IMR-90 (cell line): ENCODE results near the gene BTF3. TPM values are rescaled to one million over a fixed set of nuclear protein-coding genes. Genes with fewer than 3 reads are reported as not detected.

Experiments used
- ATAC-seq: fragments of 200-7000 bp; cut with Tn5 transposase; 2 replicates; pipeline ENCODE4 v1.9.1; 2020; ENCODE audit warnings: low read depth, mild to moderate bottlenecking, moderate library complexity
- BruUV-seq: library from RNA; stranded (reverse); fragments of 400-500 nt; replicated peaks from 2 replicates; lab custom pipeline; 2021; lab: Mats Ljungman, UMichigan
- CTCF ChIA-PET: fragments of 300-600 bp; formaldehyde crosslinking; extraction: SDS; loops from one replicate; lab custom pipeline; 2021; ENCODE audit warnings: antibody characterized with exemption; lab: Yijun Ruan, JAX
- POLR2A ChIA-PET: fragments of 300-600 bp; sonication (Branson Sonifier 250); formaldehyde crosslinking; loops from one replicate; lab custom pipeline; 2022; ENCODE audit warnings: antibody characterized with exemption; ENCODE audit not compliant: unreplicated experiment; lab: Charles Lee
- DNase-seq: peaks from one replicate; pipeline ENCODE4 v3.0.0; 2013
- H2AFZ ChIP-seq: replicated peaks from 2 replicates; pipeline ENCODE3; 2013; ENCODE audit warnings: low read length, mild to moderate bottlenecking; ENCODE audit not compliant: poor library complexity
- H2AK5ac ChIP-seq: 2 replicates; pipeline ENCODE4 v1.6.1; 2013; ENCODE audit warnings: low read depth, low read length, inconsistent platforms
- H2AK9ac ChIP-seq: replicated peaks from 2 replicates; pipeline ENCODE3; 2013; ENCODE audit warnings: mild to moderate bottlenecking, low read depth, low read length, moderate library complexity; ENCODE audit not compliant: poor library complexity
- H2BK120ac ChIP-seq: 2 replicates; pipeline ENCODE4 v1.6.1; 2013; ENCODE audit warnings: low read depth, low read length, inconsistent platforms
- H2BK15ac ChIP-seq: 3 replicates; pipeline ENCODE4 v1.6.1; 2013; ENCODE audit warnings: low read depth, low read length, inconsistent platforms
- H2BK20ac ChIP-seq: 2 replicates; pipeline ENCODE4 v1.6.1; 2013; ENCODE audit warnings: low read depth, mild to moderate bottlenecking, inconsistent platforms, low read length, moderate library complexity
- H2BK5ac ChIP-seq: 2 replicates; pipeline ENCODE4 v1.6.1; 2013; ENCODE audit warnings: mild to moderate bottlenecking, low read depth, low read length, inconsistent platforms; ENCODE audit not compliant: poor library complexity, severe bottlenecking
- H3K14ac ChIP-seq: replicated peaks from 2 replicates; pipeline ENCODE4 v1.6.1; 2013; ENCODE audit warnings: low read depth, low read length, inconsistent platforms
- H3K18ac ChIP-seq: 2 replicates; pipeline ENCODE4 v1.6.1; 2013; ENCODE audit warnings: low read depth, low read length, control low read depth
- H3K23ac ChIP-seq: 2 replicates; pipeline ENCODE4 v1.6.1; 2013; ENCODE audit warnings: low read depth, low read length, inconsistent platforms
- H3K27ac ChIP-seq: 2 replicates; pipeline ENCODE4 v1.5.1; 2013; ENCODE audit warnings: mild to moderate bottlenecking, control low read depth, low read length; ENCODE audit not compliant: insufficient read depth
- H3K27me3 ChIP-seq: 2 replicates; pipeline ENCODE4 v1.6.1; 2013; ENCODE audit warnings: low read length; ENCODE audit not compliant: control insufficient read depth, insufficient read depth
- H3K36me3 ChIP-seq: 2 replicates; pipeline ENCODE4 v1.6.1; 2013; ENCODE audit warnings: low read length, mixed read lengths; ENCODE audit not compliant: control insufficient read depth, insufficient read depth
- H3K4ac ChIP-seq: 2 replicates; pipeline ENCODE4 v1.6.1; 2013; ENCODE audit warnings: low read depth, low read length, inconsistent platforms
- H3K4me1 ChIP-seq: 2 replicates; pipeline ENCODE4 v1.6.1; 2013; ENCODE audit warnings: low read length, mixed read lengths; ENCODE audit not compliant: control insufficient read depth, insufficient read depth
- H3K4me2 ChIP-seq: 2 replicates; pipeline ENCODE4 v1.6.1; 2013; ENCODE audit warnings: low read depth, mild to moderate bottlenecking, control low read depth, low read length, moderate library complexity
- H3K4me3 ChIP-seq: 2 replicates; pipeline ENCODE4 v1.5.1; 2013; ENCODE audit warnings: low read depth, mild to moderate bottlenecking, control low read depth, low read length, moderate library complexity; ENCODE audit not compliant: insufficient read depth
- H3K56ac ChIP-seq: 2 replicates; pipeline ENCODE4 v1.6.1; 2013; ENCODE audit warnings: low read length, inconsistent platforms; ENCODE audit not compliant: insufficient read depth; ENCODE audit errors: extremely low read depth
- H3K79me1 ChIP-seq, 2 experiments: 2 replicates each; pipeline ENCODE4 v1.6.1; 2013; ENCODE audit warnings: low read length in 2 of 2, inconsistent platforms in 1 of 2, low read depth in 1 of 2
- H3K9ac ChIP-seq: 2 replicates; pipeline ENCODE4 v1.6.1; 2013; ENCODE audit warnings: low read depth, low read length, control low read depth
- H3K9me1 ChIP-seq: 2 replicates; pipeline ENCODE4 v1.6.1; 2013; ENCODE audit warnings: low read length, inconsistent platforms; ENCODE audit not compliant: insufficient read depth
- H3K9me3 ChIP-seq: 2 replicates; pipeline ENCODE4 v1.6.1; 2013; ENCODE audit warnings: low read length; ENCODE audit not compliant: control insufficient read depth, insufficient read depth
- H4K20me1 ChIP-seq: 2 replicates; pipeline ENCODE4 v1.6.1; 2013; ENCODE audit warnings: low read length, inconsistent platforms; ENCODE audit not compliant: insufficient read depth
- H4K5ac ChIP-seq: 2 replicates; pipeline ENCODE4 v1.6.1; 2013; ENCODE audit warnings: mild to moderate bottlenecking, low read depth, low read length, control low read depth
- H4K8ac ChIP-seq, 2 experiments: 2 replicates each; pipeline ENCODE4 v1.6.1; 2013; ENCODE audit warnings: low read depth in 2 of 2, low read length in 2 of 2, control low read depth in 1 of 2, inconsistent platforms in 1 of 2
- H4K91ac ChIP-seq: 2 replicates; pipeline ENCODE4 v1.6.1; 2013; ENCODE audit warnings: low read depth, low read length, inconsistent platforms; ENCODE audit not compliant: insufficient read depth
- BHLHE40 ChIP-seq: fragments of 150-350 bp; IDR thresholded peaks from 2 replicates; pipeline ENCODE4 v1.6.1; 2016; ENCODE audit warnings: mild to moderate bottlenecking, low read depth, low read length
- FOS ChIP-seq: fragments of 150-350 bp; IDR thresholded peaks from 2 replicates; pipeline ENCODE4 v1.6.1; 2016; ENCODE audit warnings: low read depth, low read length
- MAZ ChIP-seq: IDR thresholded peaks from 2 replicates; pipeline ENCODE4 v1.6.1; 2012; ENCODE audit warnings: low read depth, mild to moderate bottlenecking, low read length, improper control_type of control experiment, moderate library complexity, borderline replicate concordance
- WGBS, 2 experiments: methylation state at CpG; one replicate each; pipeline versions ENCODE4 v1.1.5 to v1.1.7; 2013; ENCODE audit warnings: missing lambda C conversion rate in 2 of 2; ENCODE audit not compliant: insufficient read length in 1 of 2; ENCODE audit errors: extremely low coverage in 2 of 2; 5-methylcytosine and 5-hydroxymethylcytosine counted together
- dilution Hi-C: fragments of 300-500 bp; cut with HindIII; formaldehyde crosslinking; loops from one replicate; pipeline ENCODE4 v1.14.3; 2018; ENCODE audit warnings: low sequenced_read_pairs; ENCODE audit not compliant: unreplicated experiment
- in situ Hi-C: fragments of 300-500 bp; cut with MboI; formaldehyde crosslinking; loops from 3 replicates; pipeline ENCODE4 v1.14.3; 2019; ENCODE audit warnings: low sequenced_read_pairs, inconsistent platforms, mixed read lengths
- intact Hi-C: fragments of 100-400 bp; cut with micrococcal nuclease; formaldehyde crosslinking; loops from 2 replicates; pipeline ENCODE4 v1.10.0; 2022
- polyA plus RNA-seq, 3 experiments: library from polyadenylated mRNA; depleted of rRNA; stranded (reverse); fragments of >200 nt; gene quantifications; 2 replicates each; pipeline ENCODE4 v1.2.3, GENCODE V29; 2012; ENCODE audit warnings: low replicate concordance in 1 of 3
- total RNA-seq: library from RNA; depleted of rRNA; stranded (reverse); fragments of >200 nt; gene quantifications from 2 replicates; pipeline ENCODE4 v1.2.3, GENCODE V29; 2012
- TF ChIP-seq, protein P1 (sequence below): fragments of 150-350 bp; IDR thresholded peaks from 2 replicates; pipeline ENCODE4 v1.6.1; 2016; ENCODE audit warnings: low read depth, mild to moderate bottlenecking, low read length, moderate library complexity, borderline replicate concordance

Gene BTF3
- total and polyA plus RNA-seq, 2 of the 4 experiments (the other 2 are of a cell fraction), result 225 to 443 TPM

DNA sequence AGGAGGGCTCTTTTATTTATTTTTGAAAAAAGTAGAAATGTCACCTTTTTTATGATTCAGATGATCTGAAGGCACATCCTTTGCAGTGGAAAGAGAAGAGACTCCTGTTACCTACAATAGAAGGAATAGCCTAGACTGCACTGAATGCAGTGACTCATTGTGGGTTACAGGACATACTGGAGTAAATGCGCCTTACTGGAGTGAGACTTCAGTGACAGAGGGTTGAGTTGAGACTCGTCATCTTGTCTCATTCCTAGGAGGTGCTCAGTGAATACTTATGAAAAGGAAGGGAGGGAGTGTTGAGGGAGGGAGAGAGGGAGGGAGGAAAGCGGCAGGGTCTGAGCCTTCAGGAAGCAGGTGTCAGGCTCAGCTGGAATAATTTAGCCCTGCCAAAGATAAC, 42.0 kb downstream of the BTF3 start:
- peak overlapping the region; percentile 95; the same call in 1 of the 2 replicates for H4K91ac ChIP-seq
- H4K20me1 ChIP-seq, result no peaks in the 10 kb centered on the region
- peak overlapping the region; percentile 91; the same call in 1 of the 2 replicates for H2BK20ac ChIP-seq
- peak; percentile 77 for ATAC-seq
- peak overlapping the region; percentile 84; the same call in 1 of the 3 replicates for H2BK15ac ChIP-seq
- no peak overlapping the region for H3K14ac ChIP-seq
- no peak overlapping the region for H3K9ac ChIP-seq
- H3K4ac ChIP-seq, result peak overlapping the region; percentile 89
- H3K79me1 ChIP-seq, result no peaks in the 10 kb centered on the region
- peak; percentile 14; the same call in 1 of the 2 replicates for TF ChIP-seq MAZ
- TF ChIP-seq FOS, result peak; percentile 55; the same call in 1 of the 2 replicates
- TF ChIP-seq, protein P1, sequence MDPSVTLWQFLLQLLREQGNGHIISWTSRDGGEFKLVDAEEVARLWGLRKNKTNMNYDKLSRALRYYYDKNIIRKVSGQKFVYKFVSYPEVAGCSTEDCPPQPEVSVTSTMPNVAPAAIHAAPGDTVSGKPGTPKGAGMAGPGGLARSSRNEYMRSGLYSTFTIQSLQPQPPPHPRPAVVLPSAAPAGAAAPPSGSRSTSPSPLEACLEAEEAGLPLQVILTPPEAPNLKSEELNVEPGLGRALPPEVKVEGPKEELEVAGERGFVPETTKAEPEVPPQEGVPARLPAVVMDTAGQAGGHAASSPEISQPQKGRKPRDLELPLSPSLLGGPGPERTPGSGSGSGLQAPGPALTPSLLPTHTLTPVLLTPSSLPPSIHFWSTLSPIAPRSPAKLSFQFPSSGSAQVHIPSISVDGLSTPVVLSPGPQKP, result no peak
- TF ChIP-seq BHLHE40, result 0 out of 2 replicates have a peak, but pooled peaks have one; percentile 18
- peak overlapping the region; percentile 83 for H2AFZ ChIP-seq
- DNase-seq, result peak; percentile 90
- no peak overlapping the region for H3K4me2 ChIP-seq
- H3K23ac ChIP-seq, result peak overlapping the region; percentile 84; the same call in 1 of the 2 replicates
- no peak overlapping the region for H3K4me3 ChIP-seq
- no peak overlapping the region for H3K18ac ChIP-seq
- peak overlapping the region; percentile 92 for H2BK120ac ChIP-seq
- dilution Hi-C loops, result no loop called here
- BruUV-seq, result no TSS peak
- H3K36me3 ChIP-seq, result no peaks in the 10 kb centered on the region
- H2AK5ac ChIP-seq, result peak overlapping the region; percentile 76
- in situ Hi-C loops, result no loop called here
- CTCF ChIA-PET, result no interaction called here
- H2BK5ac ChIP-seq, result peak overlapping the region; percentile 84
- no peaks in the 10 kb centered on the region for H3K9me3 ChIP-seq
- intact Hi-C loops, result no loop called here
- no peaks in the 10 kb centered on the region for H3K27me3 ChIP-seq
- no peak overlapping the region for H4K5ac ChIP-seq
- no peak overlapping the region for H3K56ac ChIP-seq
- H3K9me1 ChIP-seq, result peaks cover 18% of the 10 kb centered on the region
- H3K4me1 ChIP-seq, result peaks cover 14% of the 10 kb centered on the region
- POLR2A ChIA-PET, result interaction anchor here (0.6 kb wide), 1 partner anchor 97 kb away, joined by 3 read pairs; no protein-coding TSS in a partner anchor
- no CpG with 5 or more reads among the region's 3 CpGs for WGBS, 2 experiments
- no peak overlapping the region for H3K27ac ChIP-seq
- no peak overlapping the region for H2AK9ac ChIP-seq
- H4K8ac ChIP-seq, result peak overlapping the region in 1 of 2 experiments; percentile 91; a peak in 1 of 4 replicates
